ENCODE results near the gene FOXF2. TPM values are rescaled to one million over a fixed set of nuclear protein-coding genes. Genes with fewer than 3 reads are reported as not detected.

FOXF2 gene
- total RNA-seq = 10 to 100 TPM in 1 of 4 donors, 1 to 10 TPM in 2, under 1 TPM in 1; 0.34 to 12.4 (median 4.0) TPM

- H3K27ac ChIP-seq = peak within 1 kb of the TSS; percentile 76 to 95 (median 88)
- DNase-seq = no peak
- peaks cover 10 to 100% (median 17%) of the 10 kb centered on the region in 4 donors for H3K27me3 ChIP-seq
- peaks cover 16 to 73% (median 19%) of the 10 kb centered on the region in 3 donors for H3K4me1 ChIP-seq
- TF ChIP-seq POLR2A (IDR thresholded peaks at IDR 0.05) (peak in 2 of 4 donors; percentile 35 to 58), CTCF (IDR thresholded peaks at IDR 0.05) (no peak)
- no peaks in the 10 kb centered on the region for H3K9me3 ChIP-seq
- H3K36me3 ChIP-seq = no peaks in the 10 kb centered on the region
- 0 to 20% methylated on average over 10 to 18 of the region's 112 CpGs for WGBS, 2 donors
- intact Hi-C loops (cut with DNase I) = loop anchor here (10.0 kb wide), 1 partner anchor 665 kb away; no protein-coding TSS in a partner anchor
- H3K4me3 ChIP-seq = peak within 1 kb of the TSS; percentile 42 to 75 (median 54)
Measured at GRCh38 chr6:1389369-1390132, at the start of gene FOXF2. Gene FOXF2 (plus strand): TSS chr6:1389576. CDS start chr6:1389948, 372 bp downstream.

GRCh38 chr6:1346101-1346500 lies 43.3 kb upstream of the FOXF2 start:
- no peak for DNase-seq
- Histone ChIP-seq H3K36me3 (no peaks in the 10 kb centered on the region), H3K4me1 (peaks cover 0 to 14% (median 3%) of the 10 kb centered on the region in 3 donors), H3K27ac (no peak overlapping the region), H3K9me3 (peaks cover 0 to 3% (median 0%) of the 10 kb centered on the region in 3 donors), H3K4me3 (no peak overlapping the region), H3K27me3 (peaks cover 0 to 39% (median 0%) of the 10 kb centered on the region in 4 donors)
- TF ChIP-seq CTCF (IDR thresholded peaks at IDR 0.05) = no peak
- no peak for TF ChIP-seq POLR2A (IDR thresholded peaks at IDR 0.05)
- intact Hi-C loops (cut with DNase I) = loop anchor here (10.0 kb wide), 1 partner anchor 541 kb away; no protein-coding TSS in a partner anchor

DNA sequence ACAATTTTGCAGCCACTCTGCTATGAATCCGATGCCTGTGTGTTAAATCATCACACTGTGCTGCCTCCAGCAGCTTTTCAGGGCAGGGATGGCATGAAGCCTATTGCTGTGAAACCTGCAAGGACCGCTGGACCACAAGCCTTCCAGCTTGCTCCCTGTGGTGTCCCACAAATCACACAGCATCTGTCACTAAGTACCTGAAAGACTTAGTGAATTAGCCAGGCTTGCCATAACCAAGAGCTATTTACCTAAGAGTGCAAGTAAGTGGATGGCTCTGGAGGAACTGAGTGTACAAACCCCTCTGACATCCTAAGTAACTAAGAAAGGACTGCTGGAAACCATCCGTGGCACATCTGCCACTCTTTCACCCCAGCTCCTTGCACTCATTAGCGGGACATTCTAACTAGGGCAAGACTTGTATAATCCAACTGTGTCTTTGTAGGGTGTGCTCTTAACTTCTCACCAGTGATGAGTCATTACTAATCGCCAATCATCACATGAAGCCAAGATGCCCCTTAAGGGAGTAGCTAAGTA lies 42.8 kb upstream of the FOXF2 start:
- no peak for TF ChIP-seq CTCF (IDR thresholded peaks at IDR 0.05)
- Histone ChIP-seq H3K36me3 (no peaks in the 10 kb centered on the region), H3K27ac (peak overlapping the region in 1 of 4 donors; percentile 17), H3K4me1 (peaks cover 0 to 14% (median 3%) of the 10 kb centered on the region in 3 donors), H3K27me3 (peaks cover 0 to 39% (median 0%) of the 10 kb centered on the region in 4 donors), H3K9me3 (peaks cover 0 to 8% (median 4%) of the 10 kb centered on the region in 3 donors), H3K4me3 (no peak overlapping the region)
- WGBS, 2 donors = 54 to 67% methylated on average over 4 to 5 of the region's 5 CpGs
- DNase-seq = no peak
- intact Hi-C loops (cut with DNase I) = loop anchor here (10.0 kb wide), 1 partner anchor 542 kb away; no protein-coding TSS in a partner anchor

DNA sequence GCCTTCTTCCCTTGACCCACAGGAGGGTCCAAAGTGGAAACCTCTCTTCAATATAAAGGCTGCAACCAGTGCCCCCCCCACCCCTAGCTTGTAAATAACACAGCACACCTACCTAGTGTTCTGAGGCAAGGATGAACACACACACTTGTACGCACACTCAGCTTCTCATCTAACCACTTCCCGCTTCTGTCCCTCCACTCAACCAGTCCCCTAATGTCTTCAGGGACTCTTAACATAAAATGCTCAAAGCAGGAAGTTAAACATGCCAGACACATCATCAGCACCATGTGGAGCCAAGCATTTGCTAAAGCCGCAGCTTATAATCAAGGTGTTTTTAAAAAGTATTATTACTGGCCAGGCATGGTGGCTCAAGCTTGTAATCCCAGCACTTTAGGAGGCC lies 42.2 kb upstream of the FOXF2 start:
- H3K36me3 ChIP-seq = no peaks in the 10 kb centered on the region
- DNase-seq = no peak
- peak overlapping the region in 1 of 4 donors; percentile 17 for H3K27ac ChIP-seq
- WGBS, 2 donors = 79 to 84% methylated on average over 3 of the region's 3 CpGs
- H3K27me3 ChIP-seq = peaks cover 0 to 39% (median 0%) of the 10 kb centered on the region in 4 donors
- intact Hi-C loops (cut with DNase I) = loop anchor here (10.0 kb wide), 1 partner anchor 542 kb away; no protein-coding TSS in a partner anchor
- H3K9me3 ChIP-seq = peaks cover 0 to 13% (median 10%) of the 10 kb centered on the region in 3 donors
- H3K4me3 ChIP-seq = no peak overlapping the region
- TF ChIP-seq POLR2A (IDR thresholded peaks at IDR 0.05) = no peak
- no peak for TF ChIP-seq CTCF (IDR thresholded peaks at IDR 0.05)
- peaks cover 0 to 14% (median 3%) of the 10 kb centered on the region in 3 donors for H3K4me1 ChIP-seq

DNA sequence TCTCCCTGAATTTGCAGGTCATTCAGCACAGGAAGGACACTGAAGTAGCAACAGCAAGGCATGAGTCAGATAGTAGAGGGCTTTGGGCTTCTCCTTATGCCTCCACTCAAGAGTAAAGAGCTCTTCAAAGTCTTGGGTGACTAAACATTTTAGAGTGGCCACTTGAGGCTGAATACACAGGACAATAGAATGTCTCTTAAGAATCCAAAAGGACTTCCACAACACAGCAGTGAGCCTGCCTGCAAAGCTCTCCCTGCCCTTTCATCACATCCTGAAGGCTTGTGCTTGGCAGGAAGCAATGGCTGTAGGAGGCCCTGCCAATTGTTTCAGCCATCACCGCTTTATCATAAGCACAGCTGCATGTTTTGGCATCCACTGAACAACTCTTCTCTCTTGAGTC lies 40.7 kb upstream of the FOXF2 start:
- Histone ChIP-seq H3K27me3 (peaks cover 0 to 33% (median 0%) of the 10 kb centered on the region in 4 donors), H3K36me3 (no peaks in the 10 kb centered on the region), H3K4me1 (peaks cover 0 to 14% (median 3%) of the 10 kb centered on the region in 3 donors), H3K4me3 (no peak overlapping the region), H3K27ac (peak overlapping the region in 1 of 4 donors; percentile 21), H3K9me3 (peaks cover 0 to 15% (median 10%) of the 10 kb centered on the region in 3 donors)
- DNase-seq = no peak
- intact Hi-C loops (cut with DNase I) = loop anchor here (10.0 kb wide), 1 partner anchor 544 kb away; no protein-coding TSS in a partner anchor
- TF ChIP-seq POLR2A (IDR thresholded peaks at IDR 0.05) (no peak), CTCF (IDR thresholded peaks at IDR 0.05) (no peak)
- WGBS, 2 donors = 24 to 29% methylated on average over 1 of the region's 1 CpG

All from esophagus squamous epithelium (tissue), 5 donors.